BJ (cell line): ENCODE data around the gene C5orf34. TPM values are rescaled to one million over a fixed set of nuclear protein-coding genes. Genes with fewer than 3 reads are reported as not detected.
A peak's percentile ranks its signal among the peaks of the same experiment; 100 is the strongest.

ENCODE experiments used
- CTCF ChIA-PET: fragments of 350-600 bp; formaldehyde crosslinking; extraction: SDS; loops from one replicate; lab custom pipeline; 2021; ENCODE audit warnings: antibody characterized with exemption, inconsistent platforms; lab: Yijun Ruan, JAX
- POLR2A ChIA-PET: fragments of 300-600 bp; sonication (Branson Sonifier 250); formaldehyde crosslinking; extraction: SDS; loops from one replicate; lab custom pipeline; 2021; ENCODE audit warnings: antibody characterized with exemption; lab: Charles Lee
- DNase-seq: peaks from one replicate; pipeline ENCODE4 v3.0.0-alpha.2; 2011; ENCODE audit warnings: low read depth
- H3K27me3 ChIP-seq: 2 replicates; pipeline ENCODE4 v1.6.0; 2011; ENCODE audit warnings: low read length; ENCODE audit not compliant: control insufficient read depth, insufficient read depth
- H3K36me3 ChIP-seq: 2 replicates; pipeline ENCODE4 v1.5.1; 2011; ENCODE audit warnings: low read length; ENCODE audit not compliant: control insufficient read depth, insufficient read depth
- H3K4me3 ChIP-seq: 2 replicates; pipeline ENCODE4 v1.5.1; 2011; ENCODE audit warnings: low read depth, mild to moderate bottlenecking, control low read depth, low read length
- polyA plus RNA-seq: library from polyadenylated mRNA; depleted of rRNA; stranded (reverse); fragments of >200 nt; gene quantifications from 2 replicates; pipeline ENCODE4 v1.2.3, GENCODE V29; 2011
- TF ChIP-seq, protein P1 (sequence below): IDR thresholded peaks from 2 replicates; pipeline ENCODE4 v1.5.1; 2011; ENCODE audit warnings: low read depth, mild to moderate bottlenecking, control low read depth, inconsistent platforms, low read length, moderate library complexity; ENCODE audit not compliant: insufficient read depth

The C5orf34 gene
- polyA plus RNA-seq, 1 experiment: 2.6 TPM

GRCh38 chr5:43497311-43498104, 17.4 kb downstream of the C5orf34 start:
- CTCF ChIA-PET: interaction anchor here (0.8 to 1.7 kb wide), 3 partner anchors 8 to 13 kb away, joined by 3 to 6 read pairs (median 3); no protein-coding TSS in a partner anchor
- no peak for DNase-seq
- H3K36me3 ChIP-seq: no peaks in the 10 kb centered on the region
- TF ChIP-seq, protein P1, sequence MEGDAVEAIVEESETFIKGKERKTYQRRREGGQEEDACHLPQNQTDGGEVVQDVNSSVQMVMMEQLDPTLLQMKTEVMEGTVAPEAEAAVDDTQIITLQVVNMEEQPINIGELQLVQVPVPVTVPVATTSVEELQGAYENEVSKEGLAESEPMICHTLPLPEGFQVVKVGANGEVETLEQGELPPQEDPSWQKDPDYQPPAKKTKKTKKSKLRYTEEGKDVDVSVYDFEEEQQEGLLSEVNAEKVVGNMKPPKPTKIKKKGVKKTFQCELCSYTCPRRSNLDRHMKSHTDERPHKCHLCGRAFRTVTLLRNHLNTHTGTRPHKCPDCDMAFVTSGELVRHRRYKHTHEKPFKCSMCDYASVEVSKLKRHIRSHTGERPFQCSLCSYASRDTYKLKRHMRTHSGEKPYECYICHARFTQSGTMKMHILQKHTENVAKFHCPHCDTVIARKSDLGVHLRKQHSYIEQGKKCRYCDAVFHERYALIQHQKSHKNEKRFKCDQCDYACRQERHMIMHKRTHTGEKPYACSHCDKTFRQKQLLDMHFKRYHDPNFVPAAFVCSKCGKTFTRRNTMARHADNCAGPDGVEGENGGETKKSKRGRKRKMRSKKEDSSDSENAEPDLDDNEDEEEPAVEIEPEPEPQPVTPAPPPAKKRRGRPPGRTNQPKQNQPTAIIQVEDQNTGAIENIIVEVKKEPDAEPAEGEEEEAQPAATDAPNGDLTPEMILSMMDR: no peak
- no peak overlapping the region for H3K4me3 ChIP-seq
- no peaks in the 10 kb centered on the region for H3K27me3 ChIP-seq
- POLR2A ChIA-PET: no interaction called here

GRCh38 chr5:43491326-43491725, 23.6 kb downstream of the C5orf34 start:
- Histone ChIP-seq H3K36me3 (no peaks in the 10 kb centered on the region), H3K4me3 (no peak overlapping the region), H3K27me3 (no peaks in the 10 kb centered on the region)
- no peak for DNase-seq
- TF ChIP-seq, protein P1: no peak
- ChIA-PET CTCF (no interaction called here), POLR2A (no interaction called here)

DNA sequence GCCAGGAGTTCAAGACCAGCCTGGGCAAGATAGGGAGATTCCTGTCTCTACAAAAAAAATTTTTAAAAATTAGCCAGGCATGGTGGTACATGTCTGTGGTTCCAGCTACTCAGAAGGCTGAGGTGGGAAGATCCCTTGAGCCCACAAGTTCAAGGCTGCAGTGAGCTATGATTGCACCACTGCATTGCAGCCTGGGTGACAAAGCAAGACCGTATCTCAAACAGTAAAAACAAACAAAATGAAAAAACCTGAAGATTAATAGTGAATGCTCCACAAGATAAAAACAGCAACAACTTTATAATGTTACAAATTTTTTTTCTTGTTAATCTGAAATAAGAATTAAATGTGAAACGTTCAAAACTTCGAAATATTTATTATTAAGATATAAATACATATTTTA, 28.6 kb downstream of the C5orf34 start:
- DNase-seq: no peak
- ChIA-PET POLR2A (no interaction called here), CTCF (interaction anchor here (0.7 to 3.2 kb wide), 3 partner anchors 11 to 97 kb away, joined by 3 to 21 read pairs (median 3); no protein-coding TSS in a partner anchor)
- no peaks in the 10 kb centered on the region for H3K27me3 ChIP-seq
- no peak overlapping the region for H3K4me3 ChIP-seq
- TF ChIP-seq, protein P1: no peak
- no peaks in the 10 kb centered on the region for H3K36me3 ChIP-seq

GRCh38 chr5:43485406-43485805, 29.5 kb downstream of the C5orf34 start:
- POLR2A ChIA-PET: interaction anchor here (0.7 kb wide), 1 partner anchor 451 kb away, joined by 3 read pairs; no protein-coding TSS in a partner anchor
- TF ChIP-seq, protein P1: no peak
- DNase-seq: no peak
- no peaks in the 10 kb centered on the region for H3K27me3 ChIP-seq
- CTCF ChIA-PET: interaction anchor here (1.0 to 3.2 kb wide), 8 partner anchors 10 to 253 kb away, joined by 3 to 21 read pairs (median 8); no protein-coding TSS in a partner anchor
- no peaks in the 10 kb centered on the region for H3K36me3 ChIP-seq
- H3K4me3 ChIP-seq: no peak overlapping the region

- TF ChIP-seq, protein P1: peak; percentile 81
- Histone ChIP-seq H3K27me3 (no peaks in the 10 kb centered on the region), H3K4me3 (peak overlapping the region; percentile 94), H3K36me3 (no peaks in the 10 kb centered on the region)
- ChIA-PET CTCF (interaction anchor here (0.7 to 3.2 kb wide), 28 partner anchors 8 to 1108 kb away, joined by 3 to 21 read pairs (median 3); partner anchors contain the start of genes CCL28 and ZNF131), POLR2A (interaction anchor here (0.6 to 1.5 kb wide), 2 partner anchors 31 to 492 kb away, joined by 7 to 20 read pairs; partner anchors contain the start of gene C5orf34)
- peak; percentile 43 for DNase-seq
Observed at GRCh38 chr5:43484106-43484849, 30.7 kb downstream of the C5orf34 start.
